Endothelial cell of coronary artery (primary cell): ENCODE measurements around the gene C6orf58. TPM values are rescaled to one million over a fixed set of nuclear protein-coding genes. Genes with fewer than 3 reads are reported as not detected.

Experiments
- total RNA-seq: library from RNA; depleted of rRNA; stranded (reverse); fragments of >200 nt; gene quantifications from 2 replicates; pipeline ENCODE4 v1.2.3, GENCODE V29; 2014

Gene C6orf58
- 0.18 TPM in 1 of 2 replicates, not detected in the other for total RNA-seq

GRCh38 chr6:127576874-127577273 is at the start of gene C6orf58:
TSS of gene C6orf58 (plus strand) at chr6:127577174. CDS start at chr6:127577186, 12 bp downstream.

Other genes with a start within 250 kb of the C6orf58 start
- gene ECHDC1, start 233.6 kb upstream of the C6orf58 start, total RNA-seq, result 29.7 and 31.3 TPM in 2 replicates
- gene KIAA0408, start 117.8 kb upstream of the C6orf58 start, total RNA-seq, result not detected in 2 replicates